Astrocyte (in vitro differentiated cells and primary cell): ENCODE data around the gene OSBPL3.

ENCODE experiments used
- EZH2 ChIP-seq: IDR thresholded peaks from 2 replicates; pipeline ENCODE4 v1.6.1; 2012; ENCODE audit warnings: mild to moderate bottlenecking, low read length, inconsistent platforms; ENCODE audit not compliant: insufficient read depth
- TF ChIP-seq, protein P1 (sequence below): IDR thresholded peaks from 2 replicates; pipeline ENCODE4 v1.5.1; 2011; ENCODE audit warnings: low read depth, mild to moderate bottlenecking, inconsistent platforms, low read length, moderate library complexity; ENCODE audit not compliant: insufficient read depth

DNA sequence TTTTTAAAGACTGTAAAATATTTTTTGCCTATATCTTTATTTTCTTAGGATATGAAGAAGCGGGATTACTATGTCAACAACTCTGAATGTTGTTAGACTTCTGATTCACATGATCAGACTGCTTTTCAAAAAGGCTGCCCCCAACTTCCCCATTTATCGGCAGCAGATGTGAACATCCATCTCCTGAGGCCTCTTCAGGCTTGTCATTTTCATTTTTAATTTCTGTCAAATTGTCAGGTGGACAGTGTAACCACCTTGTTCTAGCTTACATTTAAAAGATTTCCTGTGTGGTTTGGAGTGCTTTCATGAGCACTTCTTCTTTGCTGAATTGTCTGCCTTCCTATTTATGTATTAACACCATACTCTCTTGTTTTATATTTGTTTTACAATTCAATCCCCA is 143.9 kb downstream of the OSBPL3 start:
- TF ChIP-seq, protein P1, sequence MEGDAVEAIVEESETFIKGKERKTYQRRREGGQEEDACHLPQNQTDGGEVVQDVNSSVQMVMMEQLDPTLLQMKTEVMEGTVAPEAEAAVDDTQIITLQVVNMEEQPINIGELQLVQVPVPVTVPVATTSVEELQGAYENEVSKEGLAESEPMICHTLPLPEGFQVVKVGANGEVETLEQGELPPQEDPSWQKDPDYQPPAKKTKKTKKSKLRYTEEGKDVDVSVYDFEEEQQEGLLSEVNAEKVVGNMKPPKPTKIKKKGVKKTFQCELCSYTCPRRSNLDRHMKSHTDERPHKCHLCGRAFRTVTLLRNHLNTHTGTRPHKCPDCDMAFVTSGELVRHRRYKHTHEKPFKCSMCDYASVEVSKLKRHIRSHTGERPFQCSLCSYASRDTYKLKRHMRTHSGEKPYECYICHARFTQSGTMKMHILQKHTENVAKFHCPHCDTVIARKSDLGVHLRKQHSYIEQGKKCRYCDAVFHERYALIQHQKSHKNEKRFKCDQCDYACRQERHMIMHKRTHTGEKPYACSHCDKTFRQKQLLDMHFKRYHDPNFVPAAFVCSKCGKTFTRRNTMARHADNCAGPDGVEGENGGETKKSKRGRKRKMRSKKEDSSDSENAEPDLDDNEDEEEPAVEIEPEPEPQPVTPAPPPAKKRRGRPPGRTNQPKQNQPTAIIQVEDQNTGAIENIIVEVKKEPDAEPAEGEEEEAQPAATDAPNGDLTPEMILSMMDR, result no peak
- no peak for TF ChIP-seq EZH2
